MCF 10A (cell line): Measurements from ENCODE around the gene EHD2. TPM values are rescaled to one million over a fixed set of nuclear protein-coding genes. Genes with fewer than 3 reads are reported as not detected.
A peak's percentile ranks its signal among the peaks of the same experiment; 100 is the strongest.
"Not testable (repeated sequence)": the region's sequence is repeated elsewhere in the genome, so short reads cannot be mapped to it uniquely, and the experiment has no call there.

ENCODE experiments used
- BruUV-seq: library from RNA; stranded (reverse); fragments of 400-500 nt; replicated peaks from 2 replicates; lab custom pipeline; 2021; lab: Mats Ljungman, UMichigan
- CTCF ChIA-PET: fragments of 300-600 bp; sonication (Branson Sonifier 250); formaldehyde crosslinking; extraction: SDS; loops from one replicate; lab custom pipeline; 2021; ENCODE audit warnings: antibody characterized with exemption, inconsistent platforms; lab: Yijun Ruan, JAX
- POLR2A ChIA-PET: fragments of 300-600, 350-650 bp; sonication (Branson Sonifier 250); formaldehyde crosslinking; extraction: SDS; loops from one replicate; lab custom pipeline; 2020; ENCODE audit warnings: antibody characterized with exemption, inconsistent platforms; lab: Yijun Ruan, JAX
- DNase-seq: peaks from one replicate; pipeline ENCODE4 v3.0.0-alpha.2; 2018; ENCODE audit not compliant: unreplicated experiment
- H3K27ac Mint-ChIP-seq: one replicate; pipeline ENCODE4 v1.8.0; 2022; ENCODE audit warnings: mild to moderate bottlenecking, low read depth, mixed read lengths; ENCODE audit not compliant: unreplicated experiment
- H3K27me3 Mint-ChIP-seq: one replicate; pipeline ENCODE4 v1.8.0; 2022; ENCODE audit warnings: mixed read lengths; ENCODE audit not compliant: insufficient read depth, unreplicated experiment
- H3K36me3 Mint-ChIP-seq: one replicate; pipeline ENCODE4 v1.8.0; 2022; ENCODE audit warnings: mild to moderate bottlenecking, moderate library complexity, mixed read lengths; ENCODE audit not compliant: insufficient read depth, unreplicated experiment
- H3K4me1 Mint-ChIP-seq: one replicate; pipeline ENCODE4 v1.8.0; 2022; ENCODE audit warnings: mixed read lengths; ENCODE audit not compliant: insufficient read depth, unreplicated experiment
- H3K4me3 Mint-ChIP-seq: one replicate; pipeline ENCODE4 v1.8.0; 2022; ENCODE audit warnings: mild to moderate bottlenecking, moderate library complexity, mixed read lengths; ENCODE audit not compliant: unreplicated experiment
- H3K9me3 Mint-ChIP-seq: one replicate; pipeline ENCODE4 v1.8.0; 2022; ENCODE audit warnings: mixed read lengths; ENCODE audit not compliant: unreplicated experiment
- intact Hi-C: fragments of 100-400 bp; cut with micrococcal nuclease; formaldehyde crosslinking; loops from 2 replicates; pipeline ENCODE4 v1.14.1; 2022
- total RNA-seq: library from RNA; stranded (reverse); gene quantifications from 2 replicates; pipeline ENCODE4 v1.2.3, GENCODE V29; 2022
- TF ChIP-seq, protein P1 (sequence below): fragments of 200-600 bp; IDR thresholded peaks from one replicate; pipeline ENCODE4 v1.8.0; 2022; ENCODE audit warnings: antibody characterized with exemption, mild to moderate bottlenecking; ENCODE audit not compliant: unreplicated experiment

EHD2 gene
- total RNA-seq, 1 experiment from 2014 or later = 88.8 TPM

DNA sequence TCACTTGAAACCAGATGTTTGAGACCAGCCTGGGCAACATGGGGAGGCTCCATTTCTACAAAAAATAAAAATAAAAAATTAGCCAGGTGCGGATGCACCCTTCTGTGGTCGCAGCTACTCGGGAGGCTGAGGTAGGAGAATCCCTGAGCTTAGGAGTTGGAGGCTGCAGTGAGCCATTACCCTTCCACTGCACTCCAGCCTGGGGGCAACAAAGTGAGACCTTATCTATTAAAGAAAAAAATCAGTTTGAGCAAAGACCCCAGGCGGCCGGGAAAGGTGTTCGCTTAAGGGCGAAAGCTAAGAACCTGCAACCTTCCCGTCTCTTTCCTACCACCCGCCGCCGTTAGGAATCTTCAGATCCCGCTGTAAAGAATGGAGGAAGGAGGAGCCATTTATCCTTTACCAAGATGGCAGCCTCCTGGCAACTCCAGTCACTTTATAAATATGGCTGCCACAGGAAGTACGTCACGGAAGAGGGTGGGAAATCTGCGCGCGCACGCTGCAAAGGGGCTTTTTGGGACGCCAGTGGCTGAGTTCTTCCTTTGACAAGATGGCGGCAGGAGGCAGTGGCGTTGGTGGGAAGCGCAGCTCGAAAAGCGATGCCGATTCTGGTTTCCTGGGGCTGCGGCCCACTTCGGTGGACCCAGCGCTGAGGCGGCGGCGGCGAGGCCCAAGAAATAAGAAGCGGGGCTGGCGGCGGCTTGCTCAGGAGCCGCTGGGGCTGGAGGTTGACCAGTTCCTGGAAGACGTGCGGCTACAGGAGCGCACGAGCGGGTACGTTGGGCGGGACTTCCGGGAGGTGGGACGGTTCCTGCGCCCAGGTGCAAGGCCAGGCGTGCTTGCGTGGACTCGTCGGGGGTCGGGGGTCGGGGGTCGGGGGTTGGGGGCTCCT lies 32.0 kb downstream of the EHD2 start, which contains the start of gene NOP53:
Gene NOP53 (plus strand): TSS at position 537 of the 892 bp plus-strand sequence. CDS start 14 bp downstream, at position 551.
- Mint-ChIP-seq H3K9me3 (no peaks in the 10 kb centered on the region), H3K4me3 (peak within 1 kb of the TSS; percentile 89), H3K4me1 (no peaks in the 10 kb centered on the region), H3K27ac (peak within 1 kb of the TSS; percentile 97), H3K36me3 (peaks cover 83% of the 10 kb centered on the region), H3K27me3 (no peaks in the 10 kb centered on the region)
- ChIA-PET CTCF (interaction anchor here (0.6 to 7.1 kb wide), 10 partner anchors 11 to 619 kb away, joined by 3 to 78 read pairs (median 4); partner anchors contain the start of genes EHD2, SYNGR4 and TMEM143), POLR2A (interaction anchor here (0.9 to 9.5 kb wide), 12 partner anchors 9 to 396 kb away, joined by 3 to 259 read pairs (median 4); partner anchors contain the start of genes DHX34 and EHD2)
- TSS peak; percentile 45 for BruUV-seq
- TF ChIP-seq, protein P1, sequence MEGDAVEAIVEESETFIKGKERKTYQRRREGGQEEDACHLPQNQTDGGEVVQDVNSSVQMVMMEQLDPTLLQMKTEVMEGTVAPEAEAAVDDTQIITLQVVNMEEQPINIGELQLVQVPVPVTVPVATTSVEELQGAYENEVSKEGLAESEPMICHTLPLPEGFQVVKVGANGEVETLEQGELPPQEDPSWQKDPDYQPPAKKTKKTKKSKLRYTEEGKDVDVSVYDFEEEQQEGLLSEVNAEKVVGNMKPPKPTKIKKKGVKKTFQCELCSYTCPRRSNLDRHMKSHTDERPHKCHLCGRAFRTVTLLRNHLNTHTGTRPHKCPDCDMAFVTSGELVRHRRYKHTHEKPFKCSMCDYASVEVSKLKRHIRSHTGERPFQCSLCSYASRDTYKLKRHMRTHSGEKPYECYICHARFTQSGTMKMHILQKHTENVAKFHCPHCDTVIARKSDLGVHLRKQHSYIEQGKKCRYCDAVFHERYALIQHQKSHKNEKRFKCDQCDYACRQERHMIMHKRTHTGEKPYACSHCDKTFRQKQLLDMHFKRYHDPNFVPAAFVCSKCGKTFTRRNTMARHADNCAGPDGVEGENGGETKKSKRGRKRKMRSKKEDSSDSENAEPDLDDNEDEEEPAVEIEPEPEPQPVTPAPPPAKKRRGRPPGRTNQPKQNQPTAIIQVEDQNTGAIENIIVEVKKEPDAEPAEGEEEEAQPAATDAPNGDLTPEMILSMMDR = no peak
- intact Hi-C loops = no loop called here
- DNase-seq = peak; percentile 98

GRCh38 chr19:47746129-47746528 lies 32.9 kb downstream of the EHD2 start:
- DNase-seq, H3K9me3 Mint-ChIP-seq, intact Hi-C loops, H3K4me1 Mint-ChIP-seq, H3K27me3 Mint-ChIP-seq: not testable (repeated sequence)
- POLR2A ChIA-PET = interaction anchor here (1.1 to 9.5 kb wide), 6 partner anchors 10 to 82 kb away, joined by 3 to 259 read pairs (median 7); partner anchors contain the start of gene EHD2
- TSS peak; percentile 38 for BruUV-seq
- H3K36me3 Mint-ChIP-seq = peaks cover 84% of the 10 kb centered on the region
- CTCF ChIA-PET = interaction anchor here (0.6 to 7.1 kb wide), 5 partner anchors 34 to 618 kb away, joined by 3 to 78 read pairs (median 4); partner anchors contain the start of genes EHD2, SYNGR4 and TMEM143
- H3K27ac Mint-ChIP-seq = peak overlapping the region; percentile 97
- peak overlapping the region; percentile 89 for H3K4me3 Mint-ChIP-seq

GRCh38 chr19:47749326-47749725 lies 36.1 kb downstream of the EHD2 start:
- intact Hi-C loops = no loop called here
- TF ChIP-seq, protein P1 = no peak
- CTCF ChIA-PET = interaction anchor here (1.9 kb wide), 1 partner anchor 16 kb away, joined by 8 read pairs; no protein-coding TSS in a partner anchor
- H3K36me3 Mint-ChIP-seq = peaks cover 77% of the 10 kb centered on the region
- H3K27ac Mint-ChIP-seq = no peak overlapping the region
- BruUV-seq = no TSS peak
- POLR2A ChIA-PET = interaction anchor here (0.5 to 7.9 kb wide), 2 partner anchors 36 to 141 kb away, joined by 5 to 259 read pairs; partner anchors contain the start of gene EHD2
- no peaks in the 10 kb centered on the region for H3K4me1 Mint-ChIP-seq
- no peak for DNase-seq
- H3K27me3 Mint-ChIP-seq = no peaks in the 10 kb centered on the region
- H3K9me3 Mint-ChIP-seq = no peaks in the 10 kb centered on the region
- no peak overlapping the region for H3K4me3 Mint-ChIP-seq

DNA sequence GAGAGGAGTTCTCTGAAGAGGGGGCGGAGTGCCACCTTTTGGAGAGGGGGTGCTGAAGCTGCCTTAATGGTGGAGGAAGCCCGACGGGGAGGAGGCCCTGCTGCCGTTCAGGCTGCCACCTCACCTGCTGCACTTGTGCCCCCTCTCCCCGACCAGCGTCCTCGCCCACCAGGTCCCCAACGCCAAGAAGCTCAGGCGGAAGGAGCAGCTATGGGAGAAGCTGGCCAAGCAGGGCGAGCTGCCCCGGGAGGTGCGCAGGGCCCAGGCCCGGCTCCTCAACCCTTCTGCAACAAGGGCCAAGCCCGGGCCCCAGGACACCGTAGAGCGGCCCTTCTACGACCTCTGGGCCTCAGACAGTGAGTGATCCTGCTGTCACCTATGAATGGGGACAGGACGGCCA lies 37.5 kb downstream of the EHD2 start:
- TF ChIP-seq, protein P1 = no peak
- Mint-ChIP-seq H3K27ac (no peak overlapping the region), H3K4me3 (no peak overlapping the region), H3K36me3 (peaks cover 69% of the 10 kb centered on the region), H3K4me1 (no peaks in the 10 kb centered on the region), H3K9me3 (no peaks in the 10 kb centered on the region), H3K27me3 (no peaks in the 10 kb centered on the region)
- no TSS peak for BruUV-seq
- no peak for DNase-seq
- intact Hi-C loops = no loop called here
- ChIA-PET POLR2A (interaction anchor here (1.0 to 1.1 kb wide), 2 partner anchors 28 to 37 kb away, joined by 3 to 4 read pairs; partner anchors contain the start of gene SELENOW), CTCF (interaction anchor here (1.2 kb wide), 1 partner anchor 15 kb away, joined by 9 read pairs; no protein-coding TSS in a partner anchor)
